ENCODE data around the gene PNMA6A. TPM values are rescaled to one million over a fixed set of nuclear protein-coding genes. Genes with fewer than 3 reads are reported as not detected.
"Not testable (repeated sequence)": the region's sequence is repeated elsewhere in the genome, so short reads cannot be mapped to it uniquely, and the experiment has no call there.

The PNMA6A gene
- total RNA-seq, 1 donor from 2014 or later, result 0.32 TPM

GRCh38 chrX:153113851-153114250 is 41.6 kb downstream of the PNMA6A start:
- H3K27me3 ChIP-seq; H3K4me3 ChIP-seq; H3K27ac ChIP-seq; H3K9me3 ChIP-seq; H3K4me1 ChIP-seq; intact Hi-C loops (cut with DNase I); H3K36me3 ChIP-seq; DNase-seq (ENCODE audit: low spot score in 2 of 2): not testable (repeated sequence)

- H3K4me1 ChIP-seq; H3K27ac ChIP-seq; H3K9me3 ChIP-seq; intact Hi-C loops (cut with DNase I); DNase-seq (ENCODE audit: low spot score in 2 of 2); H3K4me3 ChIP-seq; H3K27me3 ChIP-seq; H3K36me3 ChIP-seq: not testable (repeated sequence)
These were observed 45.5 kb downstream of the PNMA6A start for GRCh38 chrX:153117754-153118153.

- H3K4me3 ChIP-seq; H3K27ac ChIP-seq; H3K36me3 ChIP-seq; intact Hi-C loops (cut with DNase I); H3K9me3 ChIP-seq; DNase-seq (ENCODE audit: low spot score in 2 of 2); H3K27me3 ChIP-seq; H3K4me1 ChIP-seq: not testable (repeated sequence)
These were observed 48.0 kb downstream of the PNMA6A start for GRCh38 chrX:153120230-153120629.

- H3K27me3 ChIP-seq; intact Hi-C loops (cut with DNase I); H3K4me1 ChIP-seq; H3K36me3 ChIP-seq; DNase-seq (ENCODE audit: low spot score in 2 of 2); H3K27ac ChIP-seq; H3K4me3 ChIP-seq; H3K9me3 ChIP-seq: not testable (repeated sequence)
These were observed 51.2 kb downstream of the PNMA6A start for GRCh38 chrX:153123468-153123867.

Other genes starting within 250 kb of the PNMA6A start
- 7.8 TPM for gene CETN2, start 241.7 kb upstream of the PNMA6A start, total RNA-seq
- gene NSDHL, start 241.4 kb upstream of the PNMA6A start, total RNA-seq, result 8.8 TPM
- not detected for gene ZNF185, start 174.4 kb upstream of the PNMA6A start, total RNA-seq
- gene PNMA5, start 78.3 kb upstream of the PNMA6A start, total RNA-seq, result not detected
- gene PNMA3, start 16.0 kb upstream of the PNMA6A start, total RNA-seq, result not detected
- not detected for gene MAGEA1, start 106.8 kb downstream of the PNMA6A start, total RNA-seq
- gene PNMA6F, start 249.3 kb downstream of the PNMA6A start, total RNA-seq, result not detected

Measured in ascending aorta (tissue), 2 donors.